HepG2 (cell line): ENCODE data around the gene COASY. TPM values are rescaled to one million over a fixed set of nuclear protein-coding genes. Genes with fewer than 3 reads are reported as not detected.

Experiments used
- CC2D1A ChIP-seq: sonication (generic); formaldehyde crosslinking; IDR thresholded peaks from 2 replicates; pipeline ENCODE4 v1.8.1; 2023; ENCODE audit warnings: mild to moderate bottlenecking, missing genetic modification reagents
- CREB1 ChIP-seq, 2 experiments: fragments of 450-650 bp in 1 of 2; IDR thresholded peaks; 2 replicates each; pipeline ENCODE4 v1.6.1; 2016 to 2017; ENCODE audit warnings: control low read depth in 1 of 2, mild to moderate bottlenecking in 1 of 2, missing compliant biosample characterization in 1 of 2, missing genetic modification characterization in 1 of 2
- CREM ChIP-seq, 2 experiments: sonication (generic) in 1 of 2; formaldehyde crosslinking in 1 of 2; IDR thresholded peaks; 2 replicates each; pipeline versions ENCODE4 v1.4.0 to v1.6.1; 2016 to 2020; ENCODE audit warnings: antibody characterized with exemption in 1 of 2, mild to moderate bottlenecking in 1 of 2, missing genetic modification reagents in 1 of 2
- GATAD2A ChIP-seq: IDR thresholded peaks from 2 replicates; pipeline ENCODE4 v1.6.1; 2016
- MIER3 ChIP-seq: IDR thresholded peaks from 2 replicates; pipeline ENCODE4 v1.6.1; 2016; ENCODE audit warnings: missing compliant biosample characterization, borderline replicate concordance
- NR2C2 ChIP-seq: sonication (generic); formaldehyde crosslinking; IDR thresholded peaks from 2 replicates; pipeline ENCODE4 v1.4.0; 2020; ENCODE audit warnings: missing genetic modification reagents, mild to moderate bottlenecking, moderate library complexity, borderline replicate concordance
- RAD21 ChIP-seq: fragments of 450-650 bp; formaldehyde crosslinking; IDR thresholded peaks from 2 replicates; pipeline ENCODE4 v1.5.0; 2020; ENCODE audit warnings: mild to moderate bottlenecking
- RXRA ChIP-seq: sonication (generic); formaldehyde crosslinking; IDR thresholded peaks from 2 replicates; pipeline ENCODE4 v1.5.1; 2020; ENCODE audit warnings: missing genetic modification reagents
- RXRB ChIP-seq: IDR thresholded peaks from 2 replicates; pipeline ENCODE4 v1.6.1; 2016; ENCODE audit warnings: borderline replicate concordance, missing genetic modification reagents, missing compliant biosample characterization
- TOE1 ChIP-seq: sonication (generic); formaldehyde crosslinking; IDR thresholded peaks from 2 replicates; pipeline ENCODE4 v1.4.0; 2020; ENCODE audit warnings: mild to moderate bottlenecking, missing genetic modification reagents
- TRIM24 ChIP-seq: sonication (generic); formaldehyde crosslinking; IDR thresholded peaks from 2 replicates; pipeline ENCODE4 v1.8.0; 2022; ENCODE audit warnings: mild to moderate bottlenecking, missing genetic modification reagents
- ZBTB37 ChIP-seq: sonication (generic); formaldehyde crosslinking; IDR thresholded peaks from 2 replicates; pipeline ENCODE4 v1.4.0; 2020; ENCODE audit warnings: mild to moderate bottlenecking, missing genetic modification reagents
- ZFP1 ChIP-seq: IDR thresholded peaks from 2 replicates; pipeline ENCODE4 v1.6.1; 2016
- ZKSCAN5 ChIP-seq: sonication (generic); formaldehyde crosslinking; IDR thresholded peaks from 2 replicates; pipeline ENCODE4 v1.5.1; 2020; ENCODE audit warnings: mild to moderate bottlenecking, missing genetic modification reagents
- ZNF232 ChIP-seq: sonication (generic); formaldehyde crosslinking; IDR thresholded peaks from 2 replicates; pipeline ENCODE4 v1.4.0; 2020; ENCODE audit warnings: missing genetic modification reagents, borderline replicate concordance
- ZNF263 ChIP-seq: sonication (generic); formaldehyde crosslinking; IDR thresholded peaks from 2 replicates; pipeline ENCODE4 v1.4.0; 2020; ENCODE audit warnings: missing genetic modification reagents
- ZNF274 ChIP-seq: sonication (generic); formaldehyde crosslinking; IDR thresholded peaks from 2 replicates; pipeline ENCODE4 v1.5.1; 2020; ENCODE audit warnings: mild to moderate bottlenecking, missing genetic modification reagents
- ZNF572 ChIP-seq: sonication (generic); formaldehyde crosslinking; IDR thresholded peaks from 2 replicates; pipeline ENCODE4 v1.5.1; 2020; ENCODE audit warnings: mild to moderate bottlenecking, missing genetic modification reagents
- ZNF607 ChIP-seq: sonication (generic); formaldehyde crosslinking; IDR thresholded peaks from 2 replicates; pipeline ENCODE4 v1.5.1; 2020; ENCODE audit warnings: missing genetic modification reagents, mild to moderate bottlenecking, borderline replicate concordance
- ZNF670 ChIP-seq: sonication (generic); formaldehyde crosslinking; IDR thresholded peaks from 2 replicates; pipeline ENCODE4 v1.8.0; 2022; ENCODE audit warnings: mild to moderate bottlenecking, missing genetic modification reagents, borderline replicate concordance
- ZNF720 ChIP-seq: sonication (generic); formaldehyde crosslinking; IDR thresholded peaks from 2 replicates; pipeline ENCODE4 v1.4.0; 2020; ENCODE audit warnings: missing genetic modification reagents
- ZNF850 ChIP-seq: sonication (generic); formaldehyde crosslinking; conservative IDR thresholded peaks from 2 replicates; pipeline ENCODE4 v1.9.0; 2021; ENCODE audit warnings: mild to moderate bottlenecking, missing genetic modification reagents
- polyA plus RNA-seq, 8 experiments: library from polyadenylated mRNA; depleted of rRNA in 3 of 8; stranded (reverse) in 7 of 8; unstranded in 1 of 8; fragments of >200 nt; fragmentation: Illumina TruSeq in 4 of 8; extraction: Trizol in 4 of 8; gene quantifications; 2 replicates each; pipeline versions ENCODE4 v1.2.1 to v1.2.3, GENCODE V29; 2011 to 2016; ENCODE audit warnings: low read depth in 4 of 8, missing spikeins in 1 of 8, mixed read lengths in 1 of 8; ENCODE audit not compliant: insufficient read depth in 1 of 8
- total RNA-seq, 5 experiments: library from RNA; depleted of rRNA; stranded (reverse); fragments of >200 nt; fragmentation: Illumina TruSeq; extraction: Trizol; gene quantifications; 2 replicates each; pipeline ENCODE4 v1.2.3, GENCODE V29; 2016; ENCODE audit warnings: low read depth in 1 of 5
- TF ChIP-seq, protein P1 (sequence below): sonication (generic); formaldehyde crosslinking; IDR thresholded peaks from 2 replicates; pipeline ENCODE4 v1.4.0; 2020; ENCODE audit warnings: missing genetic modification reagents, mild to moderate bottlenecking, borderline replicate concordance
- TF ChIP-seq, protein P2 (sequence below): sonication (generic); formaldehyde crosslinking; IDR thresholded peaks from 2 replicates; pipeline ENCODE4 v1.5.0; 2020; ENCODE audit warnings: missing genetic modification reagents, mild to moderate bottlenecking, borderline replicate concordance

COASY gene
- total and polyA plus RNA-seq, 2 of the 13 experiments (the other 11 are each of a cell fraction or from before 2014, with no cell fraction given), result 90.7 to 125 TPM

DNA sequence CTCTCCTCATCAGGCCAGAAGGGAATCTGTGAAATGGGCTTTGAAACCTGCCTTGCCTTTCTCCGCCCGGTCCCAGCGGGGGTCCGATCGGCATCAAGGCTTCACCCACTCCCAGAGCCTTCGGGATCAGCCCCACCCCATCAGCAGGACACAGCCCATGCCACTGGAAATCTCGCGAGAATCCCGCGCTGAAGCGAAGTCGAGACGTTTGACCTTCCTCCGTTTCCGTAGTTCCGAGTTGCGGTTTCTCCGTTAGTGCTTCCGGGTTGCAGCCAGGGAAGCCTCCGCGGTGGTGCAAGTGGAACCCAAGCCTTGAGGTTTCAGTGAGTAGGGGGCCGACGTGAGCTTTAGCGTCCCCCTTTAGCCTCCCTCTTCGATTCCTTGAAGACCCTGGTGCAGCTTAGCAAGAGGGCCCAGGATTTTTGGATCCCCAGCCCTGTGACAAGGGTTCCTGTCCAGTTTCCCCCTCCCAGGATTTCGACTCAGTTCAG, at the start of gene COASY (continued):
- TF ChIP-seq, protein P1, sequence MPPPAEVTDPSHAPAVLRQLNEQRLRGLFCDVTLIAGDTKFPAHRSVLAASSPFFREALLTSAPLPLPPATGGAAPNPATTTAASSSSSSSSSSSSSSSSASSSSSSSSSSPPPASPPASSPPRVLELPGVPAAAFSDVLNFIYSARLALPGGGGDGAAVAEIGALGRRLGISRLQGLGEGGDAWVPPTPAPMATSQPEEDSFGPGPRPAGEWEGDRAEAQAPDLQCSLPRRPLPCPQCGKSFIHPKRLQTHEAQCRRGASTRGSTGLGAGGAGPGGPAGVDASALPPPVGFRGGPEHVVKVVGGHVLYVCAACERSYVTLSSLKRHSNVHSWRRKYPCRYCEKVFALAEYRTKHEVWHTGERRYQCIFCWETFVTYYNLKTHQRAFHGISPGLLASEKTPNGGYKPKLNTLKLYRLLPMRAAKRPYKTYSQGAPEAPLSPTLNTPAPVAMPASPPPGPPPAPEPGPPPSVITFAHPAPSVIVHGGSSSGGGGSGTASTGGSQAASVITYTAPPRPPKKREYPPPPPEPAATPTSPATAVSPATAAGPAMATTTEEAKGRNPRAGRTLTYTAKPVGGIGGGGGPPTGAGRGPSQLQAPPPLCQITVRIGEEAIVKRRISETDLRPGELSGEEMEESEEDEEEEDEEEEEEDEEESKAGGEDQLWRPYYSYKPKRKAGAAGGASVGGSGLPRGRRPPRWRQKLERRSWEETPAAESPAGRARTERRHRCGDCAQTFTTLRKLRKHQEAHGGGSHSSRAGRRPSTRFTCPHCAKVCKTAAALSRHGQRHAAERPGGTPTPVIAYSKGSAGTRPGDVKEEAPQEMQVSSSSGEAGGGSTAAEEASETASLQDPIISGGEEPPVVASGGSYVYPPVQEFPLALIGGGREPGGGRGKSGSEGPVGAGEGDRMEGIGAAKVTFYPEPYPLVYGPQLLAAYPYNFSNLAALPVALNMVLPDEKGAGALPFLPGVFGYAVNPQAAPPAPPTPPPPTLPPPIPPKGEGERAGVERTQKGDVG (CRISPR knock-in tag), result no peak
- TF ChIP-seq GATAD2A (CRISPR knock-in tag), result peak; percentile 78; the same call in 1 of the 2 replicates
- peak; percentile 93 for TF ChIP-seq ZNF572 (CRISPR knock-in tag)
- TF ChIP-seq ZNF720 (CRISPR knock-in tag), result no peak
- TF ChIP-seq, protein P2, sequence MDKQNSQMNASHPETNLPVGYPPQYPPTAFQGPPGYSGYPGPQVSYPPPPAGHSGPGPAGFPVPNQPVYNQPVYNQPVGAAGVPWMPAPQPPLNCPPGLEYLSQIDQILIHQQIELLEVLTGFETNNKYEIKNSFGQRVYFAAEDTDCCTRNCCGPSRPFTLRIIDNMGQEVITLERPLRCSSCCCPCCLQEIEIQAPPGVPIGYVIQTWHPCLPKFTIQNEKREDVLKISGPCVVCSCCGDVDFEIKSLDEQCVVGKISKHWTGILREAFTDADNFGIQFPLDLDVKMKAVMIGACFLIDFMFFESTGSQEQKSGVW, result no peak
- 0 out of 2 replicates have a peak, but pooled peaks have one; percentile 4 for TF ChIP-seq ZNF263 (CRISPR knock-in tag)
- no peak for TF ChIP-seq TOE1
- 0 out of 2 replicates have a peak, but pooled peaks have one; percentile 20 for TF ChIP-seq CREB1 (IDR thresholded peaks at IDR 0.05)
- TF ChIP-seq CREB1 (CRISPR knock-in tag; IDR thresholded peaks at IDR 0.05), result no peak; the same call in 1 of the 2 replicates
- no peak; the same call in 1 of the 2 replicates for TF ChIP-seq ZNF850
- TF ChIP-seq CC2D1A (CRISPR knock-in tag), result no peak
- TF ChIP-seq NR2C2 (CRISPR knock-in tag), result peak; percentile 100
- TF ChIP-seq ZNF232, result no peak; the same call in 1 of the 2 replicates
- peak; percentile 76 for TF ChIP-seq RXRA (CRISPR knock-in tag)
- TF ChIP-seq ZFP1 (CRISPR knock-in tag), result no peak
- no peak for TF ChIP-seq ZBTB37 (CRISPR knock-in tag)
- no peak for TF ChIP-seq TRIM24 (CRISPR knock-in tag)
- TF ChIP-seq ZNF670, result peak; percentile 90
- no peak for TF ChIP-seq ZKSCAN5
- TF ChIP-seq ZNF274 (CRISPR knock-in tag), result 0 out of 2 replicates have a peak, but pooled peaks have one; percentile 64
- no peak; the same call in 1 of the 2 replicates for TF ChIP-seq RAD21 (CRISPR knock-in tag)
- peak; percentile 87 for TF ChIP-seq CREM (IDR thresholded peaks at IDR 0.05)
- no peak for TF ChIP-seq CREM (CRISPR knock-in tag; IDR thresholded peaks at IDR 0.05)
- TF ChIP-seq MIER3, result peak; percentile 97
- peak; percentile 82; the same call in 1 of the 2 replicates for TF ChIP-seq ZNF607 (CRISPR knock-in tag)
- TF ChIP-seq RXRB (CRISPR knock-in tag), result peak; percentile 87
